ENCODE data around the gene TNIK.
"Not testable (repeated sequence)": the region's sequence is repeated elsewhere in the genome, so short reads cannot be mapped to it uniquely, and the experiment has no call there.

The TNIK gene

DNA sequence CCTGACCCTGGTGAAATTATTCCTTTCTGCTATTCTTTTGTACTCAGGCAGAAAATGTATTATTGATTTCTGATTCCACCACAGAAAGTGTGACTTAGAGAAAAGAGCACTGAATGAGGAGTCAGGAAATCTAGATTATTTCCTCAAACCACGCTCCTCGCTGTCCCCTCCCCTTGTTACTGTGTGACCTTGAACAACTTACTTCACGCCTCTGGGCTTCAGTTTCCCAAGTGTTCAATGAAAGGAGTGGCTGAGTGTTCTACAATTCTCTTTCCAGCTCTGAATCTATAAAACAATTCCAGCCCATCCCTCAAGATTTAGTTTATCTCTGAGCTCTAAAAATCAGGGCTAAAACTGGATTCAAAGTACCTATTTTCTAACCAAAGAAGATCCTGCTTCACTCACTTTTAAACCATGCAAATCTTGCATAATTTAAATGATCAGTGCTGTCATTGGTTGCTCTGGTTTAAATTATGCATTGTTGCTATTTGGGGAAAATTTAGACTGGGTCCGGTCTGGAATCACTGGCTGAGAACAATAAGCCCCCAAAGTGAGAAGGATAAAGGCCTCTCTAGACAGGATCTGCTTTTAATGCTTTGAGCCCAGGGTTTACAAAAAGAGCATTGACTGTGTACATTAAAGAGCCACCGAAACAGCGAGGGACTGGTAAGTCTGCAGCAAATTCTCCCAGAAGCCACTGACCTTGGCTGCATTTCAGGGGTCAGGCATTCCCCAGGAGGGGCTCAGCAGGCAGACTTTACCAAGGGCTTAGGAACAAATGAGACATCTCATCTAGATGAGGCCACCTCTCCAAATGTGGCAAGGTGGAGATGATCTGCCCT is 3.2 kb downstream of the TNIK start:
- TF ChIP-seq, protein P1, sequence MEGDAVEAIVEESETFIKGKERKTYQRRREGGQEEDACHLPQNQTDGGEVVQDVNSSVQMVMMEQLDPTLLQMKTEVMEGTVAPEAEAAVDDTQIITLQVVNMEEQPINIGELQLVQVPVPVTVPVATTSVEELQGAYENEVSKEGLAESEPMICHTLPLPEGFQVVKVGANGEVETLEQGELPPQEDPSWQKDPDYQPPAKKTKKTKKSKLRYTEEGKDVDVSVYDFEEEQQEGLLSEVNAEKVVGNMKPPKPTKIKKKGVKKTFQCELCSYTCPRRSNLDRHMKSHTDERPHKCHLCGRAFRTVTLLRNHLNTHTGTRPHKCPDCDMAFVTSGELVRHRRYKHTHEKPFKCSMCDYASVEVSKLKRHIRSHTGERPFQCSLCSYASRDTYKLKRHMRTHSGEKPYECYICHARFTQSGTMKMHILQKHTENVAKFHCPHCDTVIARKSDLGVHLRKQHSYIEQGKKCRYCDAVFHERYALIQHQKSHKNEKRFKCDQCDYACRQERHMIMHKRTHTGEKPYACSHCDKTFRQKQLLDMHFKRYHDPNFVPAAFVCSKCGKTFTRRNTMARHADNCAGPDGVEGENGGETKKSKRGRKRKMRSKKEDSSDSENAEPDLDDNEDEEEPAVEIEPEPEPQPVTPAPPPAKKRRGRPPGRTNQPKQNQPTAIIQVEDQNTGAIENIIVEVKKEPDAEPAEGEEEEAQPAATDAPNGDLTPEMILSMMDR (conservative IDR thresholded peaks at IDR 0.05; ENCODE audit: low read depth, low read length), result no peak
- peak overlapping the region; percentile 84 for H3K4me3 ChIP-seq (ENCODE audit: low read depth, low read length)
- DNase-seq (ENCODE audit: low read depth), result no peak

DNA sequence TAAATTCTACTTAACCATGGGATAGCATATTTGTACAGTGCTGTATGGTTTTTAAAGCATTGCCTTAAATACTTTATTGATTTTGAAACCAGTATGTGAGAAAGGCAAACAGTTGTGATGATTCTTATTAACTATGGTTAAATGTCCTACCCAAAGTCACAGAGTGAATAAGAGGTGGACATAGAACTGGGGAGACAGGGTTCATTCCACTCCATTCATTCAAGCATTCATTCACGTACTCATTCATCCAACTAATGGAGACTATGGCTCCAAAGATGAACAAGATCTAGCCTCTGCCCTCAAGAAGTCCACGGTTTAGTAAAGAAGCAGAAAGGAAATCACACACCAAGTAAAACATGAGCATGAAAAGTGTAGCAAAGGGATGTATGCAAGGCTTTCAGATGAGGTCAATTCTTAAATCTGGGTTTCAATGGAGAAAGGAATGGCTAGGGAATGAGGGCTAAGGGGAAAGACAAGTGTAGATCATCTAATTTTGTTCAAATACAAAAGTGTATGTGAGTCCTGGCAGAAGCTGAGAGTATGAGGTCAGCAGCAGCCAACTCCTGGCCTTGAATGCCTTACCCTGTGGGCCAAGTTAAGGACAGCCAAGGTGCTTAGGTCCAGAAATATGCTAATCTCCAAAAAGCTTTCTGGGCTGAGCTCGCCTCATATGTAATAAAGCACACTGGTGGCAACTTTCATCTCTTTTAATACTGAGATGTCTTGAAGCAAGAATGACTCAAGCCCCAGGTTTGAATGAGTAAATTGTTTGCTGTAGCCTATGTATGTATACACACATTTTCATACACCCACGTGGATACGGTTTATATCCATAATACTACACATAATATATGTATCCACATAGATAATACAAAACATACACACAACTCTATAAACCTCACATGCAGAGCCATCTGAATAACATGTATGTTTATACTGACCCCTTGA is 4.3 kb downstream of the TNIK start:
- no peak for DNase-seq (ENCODE audit: low read depth)
- TF ChIP-seq, protein P1 (conservative IDR thresholded peaks at IDR 0.05; ENCODE audit: low read depth, low read length), result no peak
- H3K4me3 ChIP-seq (ENCODE audit: low read depth, low read length), result no peak overlapping the region

- TF ChIP-seq, protein P1 (conservative IDR thresholded peaks at IDR 0.05; ENCODE audit: low read depth, low read length), result no peak
- no peak for DNase-seq (ENCODE audit: low read depth)
- H3K4me3 ChIP-seq (ENCODE audit: low read depth, low read length), result no peak overlapping the region
Measured at GRCh38 chr3:171454041-171454440, 6.2 kb downstream of the TNIK start.

GRCh38 chr3:171453180-171453886 is 6.9 kb downstream of the TNIK start:
- H3K4me3 ChIP-seq (ENCODE audit: low read depth, low read length), result no peak overlapping the region
- TF ChIP-seq, protein P1 (conservative IDR thresholded peaks at IDR 0.05; ENCODE audit: low read depth, low read length), result peak; percentile 60
- DNase-seq (ENCODE audit: low read depth), result peak; percentile 59

- H3K4me3 ChIP-seq (ENCODE audit: low read depth, low read length), result no peak overlapping the region
- TF ChIP-seq, protein P1 (conservative IDR thresholded peaks at IDR 0.05; ENCODE audit: low read depth, low read length), result no peak
- DNase-seq (ENCODE audit: low read depth), result no peak
Measured at GRCh38 chr3:171452328-171452727, 7.9 kb downstream of the TNIK start.

- TF ChIP-seq, protein P1 (conservative IDR thresholded peaks at IDR 0.05; ENCODE audit: low read depth, low read length), result no peak
- no peak for DNase-seq (ENCODE audit: low read depth)
- no peak overlapping the region for H3K4me3 ChIP-seq (ENCODE audit: low read depth, low read length)
Measured at GRCh38 chr3:171451915-171452314, 8.3 kb downstream of the TNIK start.

- not testable (repeated sequence) for H3K4me3 ChIP-seq (ENCODE audit: low read depth, low read length); DNase-seq (ENCODE audit: low read depth)
Measured at GRCh38 chr3:171447579-171447891, 12.7 kb downstream of the TNIK start.

All from choroid plexus epithelial cell (primary cell).